ENCODE data around the gene OXCT2.
"Not testable (repeated sequence)": the region's sequence is repeated elsewhere in the genome, so short reads cannot be mapped to it uniquely, and the experiment has no call there.

DNA sequence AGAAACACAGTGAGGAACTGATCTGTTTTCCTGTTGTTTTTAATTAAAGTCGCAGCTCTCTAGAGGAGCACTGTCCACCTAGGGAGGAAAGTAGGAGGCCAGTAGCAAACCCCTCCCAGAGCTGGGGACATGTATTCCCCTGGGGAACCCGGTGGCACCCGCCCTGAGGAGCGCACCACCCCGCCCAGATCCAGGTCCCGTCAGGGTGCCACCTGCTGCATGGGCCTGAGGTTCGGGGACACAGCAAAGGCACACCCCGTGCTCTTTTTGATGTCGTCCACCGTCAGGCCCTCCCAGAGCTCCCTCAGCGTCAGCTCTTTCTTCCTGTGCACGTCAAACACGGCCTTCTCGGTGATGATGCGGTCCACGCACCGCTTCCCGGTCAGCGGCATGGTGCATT lies 1.6 kb downstream of the OXCT2 start:
- TF ChIP-seq POLR2AphosphoS5, GABPA (IDR thresholded peaks at IDR 0.05; ENCODE audit: low read depth): not testable (repeated sequence)
- TF ChIP-seq, protein P1, sequence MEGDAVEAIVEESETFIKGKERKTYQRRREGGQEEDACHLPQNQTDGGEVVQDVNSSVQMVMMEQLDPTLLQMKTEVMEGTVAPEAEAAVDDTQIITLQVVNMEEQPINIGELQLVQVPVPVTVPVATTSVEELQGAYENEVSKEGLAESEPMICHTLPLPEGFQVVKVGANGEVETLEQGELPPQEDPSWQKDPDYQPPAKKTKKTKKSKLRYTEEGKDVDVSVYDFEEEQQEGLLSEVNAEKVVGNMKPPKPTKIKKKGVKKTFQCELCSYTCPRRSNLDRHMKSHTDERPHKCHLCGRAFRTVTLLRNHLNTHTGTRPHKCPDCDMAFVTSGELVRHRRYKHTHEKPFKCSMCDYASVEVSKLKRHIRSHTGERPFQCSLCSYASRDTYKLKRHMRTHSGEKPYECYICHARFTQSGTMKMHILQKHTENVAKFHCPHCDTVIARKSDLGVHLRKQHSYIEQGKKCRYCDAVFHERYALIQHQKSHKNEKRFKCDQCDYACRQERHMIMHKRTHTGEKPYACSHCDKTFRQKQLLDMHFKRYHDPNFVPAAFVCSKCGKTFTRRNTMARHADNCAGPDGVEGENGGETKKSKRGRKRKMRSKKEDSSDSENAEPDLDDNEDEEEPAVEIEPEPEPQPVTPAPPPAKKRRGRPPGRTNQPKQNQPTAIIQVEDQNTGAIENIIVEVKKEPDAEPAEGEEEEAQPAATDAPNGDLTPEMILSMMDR (IDR thresholded peaks at IDR 0.05; ENCODE audit: insufficient read depth, low read length), result not testable (repeated sequence)
- TF ChIP-seq, protein P2, sequence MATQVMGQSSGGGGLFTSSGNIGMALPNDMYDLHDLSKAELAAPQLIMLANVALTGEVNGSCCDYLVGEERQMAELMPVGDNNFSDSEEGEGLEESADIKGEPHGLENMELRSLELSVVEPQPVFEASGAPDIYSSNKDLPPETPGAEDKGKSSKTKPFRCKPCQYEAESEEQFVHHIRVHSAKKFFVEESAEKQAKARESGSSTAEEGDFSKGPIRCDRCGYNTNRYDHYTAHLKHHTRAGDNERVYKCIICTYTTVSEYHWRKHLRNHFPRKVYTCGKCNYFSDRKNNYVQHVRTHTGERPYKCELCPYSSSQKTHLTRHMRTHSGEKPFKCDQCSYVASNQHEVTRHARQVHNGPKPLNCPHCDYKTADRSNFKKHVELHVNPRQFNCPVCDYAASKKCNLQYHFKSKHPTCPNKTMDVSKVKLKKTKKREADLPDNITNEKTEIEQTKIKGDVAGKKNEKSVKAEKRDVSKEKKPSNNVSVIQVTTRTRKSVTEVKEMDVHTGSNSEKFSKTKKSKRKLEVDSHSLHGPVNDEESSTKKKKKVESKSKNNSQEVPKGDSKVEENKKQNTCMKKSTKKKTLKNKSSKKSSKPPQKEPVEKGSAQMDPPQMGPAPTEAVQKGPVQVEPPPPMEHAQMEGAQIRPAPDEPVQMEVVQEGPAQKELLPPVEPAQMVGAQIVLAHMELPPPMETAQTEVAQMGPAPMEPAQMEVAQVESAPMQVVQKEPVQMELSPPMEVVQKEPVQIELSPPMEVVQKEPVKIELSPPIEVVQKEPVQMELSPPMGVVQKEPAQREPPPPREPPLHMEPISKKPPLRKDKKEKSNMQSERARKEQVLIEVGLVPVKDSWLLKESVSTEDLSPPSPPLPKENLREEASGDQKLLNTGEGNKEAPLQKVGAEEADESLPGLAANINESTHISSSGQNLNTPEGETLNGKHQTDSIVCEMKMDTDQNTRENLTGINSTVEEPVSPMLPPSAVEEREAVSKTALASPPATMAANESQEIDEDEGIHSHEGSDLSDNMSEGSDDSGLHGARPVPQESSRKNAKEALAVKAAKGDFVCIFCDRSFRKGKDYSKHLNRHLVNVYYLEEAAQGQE (IDR thresholded peaks at IDR 0.05; ENCODE audit: insufficient replicate concordance, low read depth), result not testable (repeated sequence)

Measured in HL-60 (cell line).